ENCODE data around the gene TMEM87B. TPM values are rescaled to one million over a fixed set of nuclear protein-coding genes. Genes with fewer than 3 reads are reported as not detected.

The TMEM87B gene
- total RNA-seq, 1 experiment from 2014 or later, result 14.8 TPM

- ChIA-PET RAD21 (ENCODE audit: low non-redundant PET in 1 of 2, low total read pairs in 2 of 2, uncharacterized antibody in 2 of 2, unreplicated experiment in 2 of 2) (no interaction called here), CTCF (no interaction called here), POLR2A (no interaction called here)
- intact Hi-C loops (cut with micrococcal nuclease), result no loop called here
- TF ChIP-seq ZNF274 (IDR thresholded peaks at IDR 0.05; ENCODE audit: low read depth, low read length) (no peak), CBX3 (IDR thresholded peaks at IDR 0.05; ENCODE audit: low read depth) (no peak), TCF7L2 (IDR thresholded peaks at IDR 0.05; ENCODE audit: borderline replicate concordance, extremely low read depth, insufficient read depth, insufficient read length) (no peak), CTCF (IDR thresholded peaks at IDR 0.05 in 2 of 3, conservative IDR thresholded peaks at IDR 0.05 in 1 of 3; ENCODE audit: borderline replicate concordance in 1 of 3, insufficient read depth in 1 of 3, low read depth in 2 of 3, low read length in 2 of 3) (no peak), SRF (IDR thresholded peaks at IDR 0.05; ENCODE audit: low read depth) (no peak), SP1 (IDR thresholded peaks at IDR 0.05; ENCODE audit: low read depth) (no peak)
- no peak overlapping the region for H3K4me2 ChIP-seq (ENCODE audit: low read length)
- H3K9me3 ChIP-seq (ENCODE audit: control insufficient read depth in 1 of 2, insufficient read depth in 1 of 2, low read depth in 1 of 2, low read length in 2 of 2), result no peaks in the 10 kb centered on the region
- no peak overlapping the region for H3K4me3 ChIP-seq (replicated peaks in 1 of 2; ENCODE audit: low read depth in 1 of 2, low read length in 2 of 2)
- H3K4me1 ChIP-seq (ENCODE audit: control insufficient read depth in 1 of 2, insufficient read depth in 2 of 2, low read length in 2 of 2), result no peaks in the 10 kb centered on the region
- ATAC-seq (no peak), DNase-seq (ENCODE audit: low read depth, low spot score) (no peak)
- H3K36me3 ChIP-seq (ENCODE audit: control insufficient read depth in 1 of 2, insufficient read depth in 2 of 2, low read length in 2 of 2), result no peaks in the 10 kb centered on the region
- no peaks in the 10 kb centered on the region for H3K27me3 ChIP-seq (ENCODE audit: insufficient read depth, low read length)
- H2AFZ ChIP-seq (ENCODE audit: low read depth, low read length, poor library complexity, severe bottlenecking), result no peak overlapping the region
- no TSS peak for BruUV-seq (replicated peaks)
- H3K9ac ChIP-seq (ENCODE audit: low read length), result no peak overlapping the region
- no peaks in the 10 kb centered on the region for H3K79me2 ChIP-seq (ENCODE audit: insufficient read depth, low read length)
- H4K20me1 ChIP-seq (ENCODE audit: insufficient read depth), result no peaks in the 10 kb centered on the region
- no peaks in the 10 kb centered on the region for H3K9me2 ChIP-seq (ENCODE audit: insufficient read depth)
- H3K27ac ChIP-seq (ENCODE audit: low read depth, low read length), result no peak overlapping the region
Observed at GRCh38 chr2:112151701-112152440, 96.8 kb downstream of the TMEM87B start.

Data from HCT116 (cell line).